Measurements from ENCODE around the gene PPM1M.

The PPM1M gene

DNA sequence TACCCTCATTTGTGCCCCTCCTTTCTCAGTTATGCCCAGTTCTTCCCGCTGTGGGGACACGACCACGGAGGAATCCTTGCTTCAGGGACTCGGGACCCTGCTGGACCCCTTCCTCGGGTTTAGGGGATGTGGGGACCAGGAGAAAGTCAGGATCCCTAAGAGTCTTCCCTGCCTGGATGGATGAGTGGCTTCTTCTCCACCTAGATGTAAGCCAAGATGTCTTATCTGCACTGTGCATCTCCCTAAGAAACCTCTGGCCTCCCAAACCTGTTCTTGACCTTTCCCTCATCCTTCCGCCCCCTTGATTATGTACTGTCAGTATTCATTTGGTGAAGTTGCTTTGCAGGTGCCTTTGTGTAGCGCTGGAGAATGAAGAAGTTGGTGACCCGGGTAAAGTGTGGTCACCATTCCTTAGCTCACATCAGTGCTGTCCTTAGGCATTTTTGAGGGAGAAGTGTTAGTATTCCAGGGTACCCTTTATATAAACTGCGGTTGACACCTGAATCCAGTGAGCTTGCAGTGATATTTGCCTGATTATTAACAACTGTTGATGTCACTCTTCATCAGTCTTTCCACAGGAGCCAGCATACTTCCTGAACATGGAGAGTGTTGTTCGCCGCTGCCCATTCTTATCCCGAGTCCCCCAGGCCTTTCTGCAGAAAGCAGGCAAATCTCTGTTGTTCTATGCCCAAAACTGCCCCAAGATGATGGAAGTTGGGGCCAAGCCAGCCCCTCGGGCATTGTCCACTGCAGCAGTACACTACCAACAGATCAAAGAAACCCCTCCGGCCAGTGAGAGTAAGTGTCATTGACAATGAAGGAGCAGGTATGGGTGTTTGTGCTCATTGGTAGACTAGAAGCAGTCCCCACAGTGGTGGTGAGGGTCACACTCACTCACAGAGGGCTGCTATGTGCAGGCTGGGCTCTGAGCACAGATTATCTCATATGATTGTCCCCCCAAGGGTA is 46.6 kb upstream of the PPM1M start:
- H3K27me3 Mint-ChIP-seq (ENCODE audit: low read depth) = peaks cover 3% of the 10 kb centered on the region
- TF ChIP-seq, protein P1, sequence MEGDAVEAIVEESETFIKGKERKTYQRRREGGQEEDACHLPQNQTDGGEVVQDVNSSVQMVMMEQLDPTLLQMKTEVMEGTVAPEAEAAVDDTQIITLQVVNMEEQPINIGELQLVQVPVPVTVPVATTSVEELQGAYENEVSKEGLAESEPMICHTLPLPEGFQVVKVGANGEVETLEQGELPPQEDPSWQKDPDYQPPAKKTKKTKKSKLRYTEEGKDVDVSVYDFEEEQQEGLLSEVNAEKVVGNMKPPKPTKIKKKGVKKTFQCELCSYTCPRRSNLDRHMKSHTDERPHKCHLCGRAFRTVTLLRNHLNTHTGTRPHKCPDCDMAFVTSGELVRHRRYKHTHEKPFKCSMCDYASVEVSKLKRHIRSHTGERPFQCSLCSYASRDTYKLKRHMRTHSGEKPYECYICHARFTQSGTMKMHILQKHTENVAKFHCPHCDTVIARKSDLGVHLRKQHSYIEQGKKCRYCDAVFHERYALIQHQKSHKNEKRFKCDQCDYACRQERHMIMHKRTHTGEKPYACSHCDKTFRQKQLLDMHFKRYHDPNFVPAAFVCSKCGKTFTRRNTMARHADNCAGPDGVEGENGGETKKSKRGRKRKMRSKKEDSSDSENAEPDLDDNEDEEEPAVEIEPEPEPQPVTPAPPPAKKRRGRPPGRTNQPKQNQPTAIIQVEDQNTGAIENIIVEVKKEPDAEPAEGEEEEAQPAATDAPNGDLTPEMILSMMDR (IDR thresholded peaks at IDR 0.05; ENCODE audit: unreplicated experiment in 3 of 3) = no peak
- H3K9me3 Mint-ChIP-seq = no peaks in the 10 kb centered on the region
- peak overlapping the region; percentile 98 to 99 (median 98) for H3K4me3 Mint-ChIP-seq
- H3K36me3 Mint-ChIP-seq (ENCODE audit: low read depth) = peaks cover 38% of the 10 kb centered on the region
- peak overlapping the region; percentile 52 to 91 (median 84) for H3K27ac Mint-ChIP-seq
- H3K4me1 Mint-ChIP-seq = peaks cover 48% of the 10 kb centered on the region

DNA sequence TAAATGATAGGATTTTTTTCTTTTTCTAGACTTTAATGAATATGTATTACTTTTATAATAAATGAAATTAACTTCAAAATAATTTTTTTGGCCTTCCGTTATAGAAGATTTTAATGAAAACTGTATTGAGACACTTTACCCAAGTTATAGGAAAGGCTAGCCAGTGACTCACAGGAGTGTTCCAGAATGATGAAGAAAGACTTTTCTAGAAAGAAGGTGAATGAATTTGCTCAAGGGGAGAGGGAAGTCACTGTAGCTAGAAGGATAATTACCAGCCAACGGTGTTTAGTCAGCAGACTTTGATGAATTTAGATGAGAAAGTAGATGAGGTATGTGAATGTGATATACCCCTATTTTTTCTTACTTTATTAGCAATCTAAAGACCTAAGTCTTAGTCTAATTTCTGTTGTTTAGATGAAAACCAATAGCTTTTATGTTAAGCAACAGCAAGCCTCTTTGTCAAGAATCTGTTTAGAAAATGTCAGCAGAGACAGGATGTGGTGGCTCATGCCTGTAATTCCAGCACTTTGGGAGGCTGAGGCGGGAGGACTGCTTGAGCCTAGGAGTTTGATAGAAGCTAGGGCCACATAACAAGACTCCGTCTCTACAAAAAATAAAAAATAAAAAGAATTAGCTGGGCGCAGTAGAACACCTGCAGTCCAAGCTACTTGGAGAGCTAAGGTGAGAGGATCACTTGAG is 44.4 kb upstream of the PPM1M start:
- Mint-ChIP-seq H3K27me3 (ENCODE audit: low read depth) (peaks cover 3% of the 10 kb centered on the region), H3K27ac (no peak overlapping the region), H3K4me1 (peaks cover 32% of the 10 kb centered on the region), H3K9me3 (no peaks in the 10 kb centered on the region), H3K36me3 (ENCODE audit: low read depth) (peaks cover 58% of the 10 kb centered on the region), H3K4me3 (no peak overlapping the region)
- TF ChIP-seq, protein P1 (IDR thresholded peaks at IDR 0.05; ENCODE audit: unreplicated experiment in 3 of 3) = no peak

DNA sequence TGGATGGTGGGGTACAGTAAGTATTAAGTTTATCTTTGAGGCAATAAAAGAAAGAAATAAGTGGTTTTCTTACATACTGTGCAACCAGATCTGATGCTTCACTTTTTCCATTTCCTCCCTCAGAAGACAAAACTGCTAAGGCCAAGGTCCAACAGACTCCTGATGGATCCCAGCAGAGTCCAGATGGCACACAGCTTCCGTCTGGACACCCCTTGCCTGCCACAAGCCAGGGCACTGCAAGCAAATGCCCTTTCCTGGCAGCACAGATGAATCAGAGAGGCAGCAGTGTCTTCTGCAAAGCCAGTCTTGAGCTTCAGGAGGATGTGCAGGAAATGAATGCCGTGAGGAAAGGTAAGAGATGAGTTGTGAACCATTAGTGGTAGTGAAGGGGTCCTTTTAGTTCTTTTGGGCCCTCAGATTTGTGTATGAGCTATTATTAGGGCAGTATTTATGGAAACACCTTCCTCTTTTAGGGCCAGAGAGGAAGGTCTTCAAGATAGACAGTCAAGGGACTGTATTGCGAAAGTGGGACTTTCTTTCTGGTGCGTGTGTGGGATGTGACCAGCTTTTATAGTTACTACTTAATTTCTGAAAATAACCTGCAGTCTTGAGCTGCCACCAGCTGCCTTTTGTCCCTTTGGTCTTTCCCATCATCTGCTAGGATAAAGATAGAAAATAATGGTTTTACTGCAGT is 43.0 kb upstream of the PPM1M start:
- Mint-ChIP-seq H3K4me1 (peaks cover 27% of the 10 kb centered on the region), H3K27ac (no peak overlapping the region), H3K36me3 (ENCODE audit: low read depth) (peaks cover 72% of the 10 kb centered on the region), H3K4me3 (no peak overlapping the region), H3K27me3 (ENCODE audit: low read depth) (peaks cover 3% of the 10 kb centered on the region), H3K9me3 (no peaks in the 10 kb centered on the region)
- TF ChIP-seq, protein P1 (IDR thresholded peaks at IDR 0.05; ENCODE audit: unreplicated experiment in 3 of 3) = no peak

DNA sequence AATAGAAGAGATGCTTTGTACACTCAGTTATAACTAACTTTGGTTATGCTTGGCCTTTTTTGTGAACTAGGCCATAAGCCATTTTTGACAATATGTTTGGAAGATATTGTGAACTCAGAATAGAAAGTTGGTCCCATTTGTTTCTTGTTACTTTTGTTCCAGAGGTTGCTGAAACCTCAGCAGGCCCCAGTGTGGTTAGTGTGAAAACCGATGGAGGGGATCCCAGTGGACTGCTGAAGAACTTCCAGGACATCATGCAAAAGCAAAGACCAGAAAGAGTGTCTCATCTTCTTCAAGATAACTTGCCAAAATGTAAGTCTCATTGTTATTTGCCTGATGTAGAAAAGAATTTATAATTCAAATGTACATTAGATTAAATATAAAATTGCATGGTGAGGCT is 41.9 kb upstream of the PPM1M start:
- H3K27ac Mint-ChIP-seq = no peak overlapping the region
- H3K4me3 Mint-ChIP-seq = no peak overlapping the region
- peaks cover 3% of the 10 kb centered on the region for H3K27me3 Mint-ChIP-seq (ENCODE audit: low read depth)
- H3K9me3 Mint-ChIP-seq = no peaks in the 10 kb centered on the region
- peaks cover 83% of the 10 kb centered on the region for H3K36me3 Mint-ChIP-seq (ENCODE audit: low read depth)
- peaks cover 22% of the 10 kb centered on the region for H3K4me1 Mint-ChIP-seq
- TF ChIP-seq, protein P1 (IDR thresholded peaks at IDR 0.05; ENCODE audit: unreplicated experiment in 3 of 3) = no peak

DNA sequence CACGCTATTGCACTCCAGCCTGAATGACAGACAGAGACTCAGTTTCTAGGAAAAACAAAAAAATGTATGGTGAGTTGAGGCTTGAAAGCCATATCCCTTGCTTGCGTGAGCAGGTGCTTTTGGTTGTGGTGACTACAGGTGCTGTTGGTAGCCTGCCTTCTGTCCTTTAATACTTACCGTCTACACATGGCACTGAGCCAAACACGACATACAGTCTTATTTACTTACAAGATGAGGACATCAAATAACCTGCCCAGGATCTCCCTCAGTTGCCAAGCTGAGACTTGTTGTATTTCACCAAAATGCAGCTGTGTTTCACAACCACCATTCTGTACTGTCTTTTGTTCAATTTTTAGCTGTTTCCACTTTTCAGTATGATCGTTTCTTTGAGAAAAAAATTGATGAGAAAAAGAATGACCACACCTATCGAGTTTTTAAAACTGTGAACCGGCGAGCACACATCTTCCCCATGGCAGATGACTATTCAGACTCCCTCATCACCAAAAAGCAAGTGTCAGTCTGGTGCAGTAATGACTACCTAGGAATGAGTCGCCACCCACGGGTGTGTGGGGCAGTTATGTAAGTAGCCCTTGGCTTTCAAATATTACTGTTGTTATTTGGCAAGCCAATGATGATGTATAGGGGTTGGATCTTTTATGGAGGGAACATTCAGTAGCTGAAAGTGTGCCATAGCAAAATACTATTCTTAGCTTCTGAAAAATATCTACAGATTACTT is 41.1 kb upstream of the PPM1M start:
- peaks cover 3% of the 10 kb centered on the region for H3K27me3 Mint-ChIP-seq (ENCODE audit: low read depth)
- H3K9me3 Mint-ChIP-seq = no peaks in the 10 kb centered on the region
- no peak overlapping the region for H3K27ac Mint-ChIP-seq
- peaks cover 14% of the 10 kb centered on the region for H3K4me1 Mint-ChIP-seq
- H3K4me3 Mint-ChIP-seq = no peak overlapping the region
- TF ChIP-seq, protein P1 (IDR thresholded peaks at IDR 0.05; ENCODE audit: unreplicated experiment in 3 of 3) = no peak
- H3K36me3 Mint-ChIP-seq (ENCODE audit: low read depth) = peaks cover 83% of the 10 kb centered on the region
